ENCODE measurements around the gene SMARCB1. TPM values are rescaled to one million over a fixed set of nuclear protein-coding genes. Genes with fewer than 3 reads are reported as not detected.

SMARCB1 gene
- total and polyA plus RNA-seq, 12 donors, result 41.3 to 95.5 (median 76.8) TPM

DNA sequence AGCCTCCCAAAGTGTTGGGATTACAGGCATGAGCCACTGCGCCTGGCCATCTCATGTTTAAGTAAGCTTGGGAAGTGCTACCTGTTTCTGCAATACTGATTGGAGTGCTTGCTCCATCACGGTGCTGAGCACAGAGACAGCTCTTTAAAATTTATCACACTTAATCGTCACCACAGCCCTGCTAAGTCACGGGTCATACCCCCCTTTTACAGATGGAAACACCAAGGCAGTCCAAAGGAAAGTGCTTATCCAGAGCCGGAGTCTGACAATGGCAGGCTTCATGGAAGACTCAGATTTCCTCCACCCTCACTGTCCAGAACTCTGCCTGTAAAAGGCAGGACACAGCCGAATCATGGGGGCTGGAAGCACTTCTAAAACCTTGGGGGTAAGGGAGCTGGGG lies 26.7 kb upstream of the SMARCB1 start:
- no peak for DNase-seq
- no peak for TF ChIP-seq POLR2A (IDR thresholded peaks at IDR 0.05)
- TF ChIP-seq, protein P1, sequence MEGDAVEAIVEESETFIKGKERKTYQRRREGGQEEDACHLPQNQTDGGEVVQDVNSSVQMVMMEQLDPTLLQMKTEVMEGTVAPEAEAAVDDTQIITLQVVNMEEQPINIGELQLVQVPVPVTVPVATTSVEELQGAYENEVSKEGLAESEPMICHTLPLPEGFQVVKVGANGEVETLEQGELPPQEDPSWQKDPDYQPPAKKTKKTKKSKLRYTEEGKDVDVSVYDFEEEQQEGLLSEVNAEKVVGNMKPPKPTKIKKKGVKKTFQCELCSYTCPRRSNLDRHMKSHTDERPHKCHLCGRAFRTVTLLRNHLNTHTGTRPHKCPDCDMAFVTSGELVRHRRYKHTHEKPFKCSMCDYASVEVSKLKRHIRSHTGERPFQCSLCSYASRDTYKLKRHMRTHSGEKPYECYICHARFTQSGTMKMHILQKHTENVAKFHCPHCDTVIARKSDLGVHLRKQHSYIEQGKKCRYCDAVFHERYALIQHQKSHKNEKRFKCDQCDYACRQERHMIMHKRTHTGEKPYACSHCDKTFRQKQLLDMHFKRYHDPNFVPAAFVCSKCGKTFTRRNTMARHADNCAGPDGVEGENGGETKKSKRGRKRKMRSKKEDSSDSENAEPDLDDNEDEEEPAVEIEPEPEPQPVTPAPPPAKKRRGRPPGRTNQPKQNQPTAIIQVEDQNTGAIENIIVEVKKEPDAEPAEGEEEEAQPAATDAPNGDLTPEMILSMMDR (IDR thresholded peaks at IDR 0.05), result no peak
- WGBS, 4 donors, result 82 to 97% (median 89%) methylated on average over 6 of the region's 6 CpGs
- Histone ChIP-seq H3K4me3 (no peak overlapping the region), H3K9me3 (replicated peaks in 1 of 3) (no peaks in the 10 kb centered on the region), H3K36me3 (replicated peaks in 1 of 2) (no peaks in the 10 kb centered on the region), H3K27ac (no peak overlapping the region), H3K27me3 (no peaks in the 10 kb centered on the region), H3K4me1 (replicated peaks in 1 of 2) (peaks cover 0 to 14% of the 10 kb centered on the region in 2 donors)
- intact Hi-C loops (cut with DNase I), result loop anchor here in 1 of 2 donors (10.0 kb wide), 1 partner anchor 135 kb away; no protein-coding TSS in a partner anchor

DNA sequence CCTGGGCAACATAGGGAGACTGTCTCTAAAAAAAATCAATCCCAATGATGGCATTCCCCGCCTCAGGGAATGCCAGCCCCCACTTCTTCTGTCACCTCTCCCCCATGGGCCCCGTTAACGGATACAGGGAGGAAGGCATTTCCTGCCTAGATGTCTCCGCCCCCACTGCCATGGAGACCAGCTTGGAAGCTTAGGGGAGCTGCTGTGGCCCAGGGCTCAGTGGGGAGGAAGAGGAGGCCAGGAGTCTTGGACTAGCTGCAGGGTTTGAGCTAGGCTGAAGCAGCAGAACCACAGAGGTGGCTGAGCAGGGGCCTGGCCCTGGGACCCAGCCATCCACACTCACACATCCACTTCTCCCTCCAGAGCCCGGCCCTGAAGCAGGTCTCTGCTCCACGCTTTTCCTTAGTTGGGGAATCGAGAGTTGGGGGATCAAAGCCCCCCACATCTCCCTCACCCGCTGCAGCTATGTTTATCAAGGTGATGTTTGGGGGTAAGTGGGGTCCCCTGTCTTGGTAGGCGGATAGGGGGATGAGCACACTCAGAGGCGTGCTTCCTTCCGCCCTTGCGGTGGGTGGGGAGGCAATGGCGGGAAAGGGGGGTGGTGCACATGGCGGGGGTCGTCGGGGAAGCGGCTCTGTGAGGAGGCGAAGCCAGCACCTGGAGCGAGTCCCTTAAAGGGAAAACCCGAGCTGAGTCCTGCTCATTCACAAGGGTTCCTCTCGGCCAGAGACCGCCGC lies 23.8 kb upstream of the SMARCB1 start, which contains the start of gene C22orf15:
Gene C22orf15 (plus strand): TSS at position 149 of the 737 bp plus-strand sequence. CDS start 317 bp downstream, at position 466.
- TF ChIP-seq POLR2A (IDR thresholded peaks at IDR 0.05), result no peak
- TF ChIP-seq, protein P1 (IDR thresholded peaks at IDR 0.05), result no peak
- intact Hi-C loops (cut with DNase I), result loop anchor here in 1 of 2 donors (10.0 kb wide), 1 partner anchor 138 kb away; no protein-coding TSS in a partner anchor
- WGBS, 4 donors, result 52 to 69% (median 58%) methylated on average over 14 to 23 of the region's 23 CpGs
- no peak for DNase-seq
- peaks cover 0 to 26% of the 10 kb centered on the region in 2 donors for H3K4me1 ChIP-seq (replicated peaks in 1 of 2)
- no peaks in the 10 kb centered on the region for H3K27me3 ChIP-seq
- no peaks in the 10 kb centered on the region for H3K9me3 ChIP-seq (replicated peaks in 1 of 3)
- no peak within 1 kb of the TSS for H3K27ac ChIP-seq
- H3K36me3 ChIP-seq (replicated peaks in 1 of 2), result no peaks in the 10 kb centered on the region
- H3K4me3 ChIP-seq, result no peak within 1 kb of the TSS

DNA sequence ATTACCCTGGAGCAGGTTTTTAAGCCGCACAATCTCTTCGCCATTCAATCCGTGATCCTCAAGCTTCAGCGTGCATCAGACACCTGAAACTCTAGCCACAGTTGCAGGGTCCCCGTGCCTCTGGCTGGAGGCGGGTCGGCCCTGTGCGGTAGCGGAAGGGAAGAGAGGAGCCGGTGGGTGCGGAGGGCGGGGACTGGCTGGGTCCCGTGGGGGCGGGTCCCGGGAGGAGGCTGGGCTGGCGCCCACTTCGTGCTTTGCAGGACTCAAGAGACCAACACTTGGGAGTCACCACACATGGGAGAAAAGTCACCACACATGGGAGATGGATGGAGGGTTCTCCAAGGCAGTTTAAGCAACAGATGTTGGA lies 23.2 kb upstream of the SMARCB1 start:
- Histone ChIP-seq H3K27ac (no peak overlapping the region), H3K36me3 (replicated peaks in 1 of 2) (no peaks in the 10 kb centered on the region), H3K9me3 (replicated peaks in 1 of 3) (no peaks in the 10 kb centered on the region), H3K4me1 (replicated peaks in 1 of 2) (peaks cover 0 to 29% of the 10 kb centered on the region in 2 donors), H3K4me3 (no peak overlapping the region), H3K27me3 (no peaks in the 10 kb centered on the region)
- TF ChIP-seq, protein P1 (IDR thresholded peaks at IDR 0.05), result no peak
- no peak for TF ChIP-seq POLR2A (IDR thresholded peaks at IDR 0.05)
- DNase-seq, result no peak
- intact Hi-C loops (cut with DNase I), result loop anchor here in 1 of 2 donors (10.0 kb wide), 1 partner anchor 139 kb away; no protein-coding TSS in a partner anchor
- 33 to 67% (median 60%) methylated on average over 3 to 17 of the region's 17 CpGs for WGBS, 4 donors

DNA sequence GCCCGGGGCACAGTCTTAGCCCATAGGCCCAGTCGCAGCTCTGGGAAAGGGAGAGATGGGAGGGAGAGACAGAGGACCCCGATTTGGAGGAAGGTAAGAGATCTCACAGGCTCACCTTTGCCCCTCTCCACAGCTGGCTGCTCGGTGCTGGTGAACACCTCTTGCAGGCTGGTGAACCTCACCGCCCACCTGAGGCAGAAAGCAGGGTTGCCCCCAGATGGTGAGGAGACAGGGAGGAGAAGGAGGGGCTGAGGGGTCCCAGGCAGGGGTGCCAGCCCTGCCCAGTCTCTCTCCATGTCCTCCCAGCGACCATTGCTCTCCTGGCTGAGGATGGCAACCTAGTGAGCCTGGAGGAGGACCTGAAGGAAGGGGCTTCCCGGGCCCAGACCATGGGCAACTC lies 22.8 kb upstream of the SMARCB1 start:
- no peak overlapping the region for H3K27ac ChIP-seq
- TF ChIP-seq POLR2A (IDR thresholded peaks at IDR 0.05), result no peak
- TF ChIP-seq, protein P1 (IDR thresholded peaks at IDR 0.05), result no peak
- peaks cover 0 to 33% of the 10 kb centered on the region in 2 donors for H3K4me1 ChIP-seq (replicated peaks in 1 of 2)
- H3K27me3 ChIP-seq, result no peaks in the 10 kb centered on the region
- no peak overlapping the region for H3K4me3 ChIP-seq
- 74 to 84% (median 80%) methylated on average over 5 to 7 of the region's 7 CpGs for WGBS, 4 donors
- intact Hi-C loops (cut with DNase I), result loop anchor here in 1 of 2 donors (10.0 kb wide), 1 partner anchor 139 kb away; no protein-coding TSS in a partner anchor
- no peaks in the 10 kb centered on the region for H3K9me3 ChIP-seq (replicated peaks in 1 of 3)
- no peaks in the 10 kb centered on the region for H3K36me3 ChIP-seq (replicated peaks in 1 of 2)
- no peak for DNase-seq
